ENCODE measurements around the gene SORBS2.
A peak's percentile ranks its signal among the peaks of the same experiment; 100 is the strongest.

The SORBS2 gene

DNA sequence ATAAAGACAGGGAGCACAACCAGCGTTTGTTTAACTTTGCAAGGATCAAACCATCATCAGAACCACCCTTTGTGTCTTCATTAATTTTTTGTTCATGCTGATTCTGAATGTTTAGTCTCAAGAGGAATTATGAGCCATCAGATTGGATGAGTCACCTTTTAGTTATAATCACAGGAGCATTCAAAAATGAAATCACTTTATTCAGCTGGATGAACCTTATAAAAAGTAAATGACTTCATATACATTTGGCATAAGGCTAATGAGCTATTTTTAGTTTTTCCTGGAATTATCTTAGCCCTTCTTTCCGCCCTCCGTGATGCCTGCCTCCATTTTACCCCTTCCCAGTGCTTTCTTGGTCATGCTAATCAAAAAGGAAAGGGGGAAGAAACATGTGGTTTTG, 103.6 kb downstream of the SORBS2 start:
- DNase-seq = peak; percentile 78

DNA sequence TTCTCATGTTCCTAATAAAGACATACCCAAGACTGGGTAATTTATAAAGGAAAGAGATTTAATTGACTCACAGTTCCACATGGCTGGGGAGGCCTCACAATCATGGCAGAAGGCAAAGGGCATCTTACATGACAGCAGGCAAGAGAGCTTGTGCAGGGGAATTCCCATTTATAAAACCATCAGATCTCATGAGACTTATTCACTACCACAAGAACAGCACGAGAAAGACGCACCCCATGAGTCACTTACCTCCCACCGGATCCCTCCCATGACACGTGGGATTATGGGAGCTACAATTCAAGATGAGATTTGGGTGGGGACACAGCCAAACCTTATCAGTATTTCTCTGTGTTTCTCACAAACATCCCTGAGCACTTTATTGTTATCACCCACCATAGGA, 104.4 kb downstream of the SORBS2 start:
- DNase-seq = peak; percentile 52

DNA sequence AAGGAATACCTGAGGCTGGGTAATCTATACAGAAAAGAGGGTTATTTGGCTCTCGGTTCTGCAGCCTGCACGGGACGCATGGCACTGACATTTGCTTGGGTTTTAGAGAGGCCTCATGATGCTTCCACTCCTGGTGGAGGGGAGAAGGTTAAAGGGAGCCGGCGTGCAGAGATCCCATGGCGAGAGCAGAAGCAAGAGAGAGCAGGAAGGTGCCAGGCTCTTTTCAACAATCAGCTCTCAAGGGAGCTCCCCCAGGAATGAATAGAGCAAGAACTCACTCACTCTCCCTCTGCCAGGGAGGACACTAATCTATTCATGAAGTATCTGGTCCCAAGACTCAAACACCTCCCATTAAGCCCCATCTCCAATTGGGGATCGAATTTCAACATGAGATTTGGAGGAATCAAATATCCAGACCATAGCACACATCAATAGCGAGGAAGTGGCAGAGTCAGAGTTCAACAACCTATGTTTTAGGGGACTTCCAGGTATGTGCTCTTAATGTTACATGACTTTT, 109.8 kb downstream of the SORBS2 start:
- no peak for DNase-seq

DNA sequence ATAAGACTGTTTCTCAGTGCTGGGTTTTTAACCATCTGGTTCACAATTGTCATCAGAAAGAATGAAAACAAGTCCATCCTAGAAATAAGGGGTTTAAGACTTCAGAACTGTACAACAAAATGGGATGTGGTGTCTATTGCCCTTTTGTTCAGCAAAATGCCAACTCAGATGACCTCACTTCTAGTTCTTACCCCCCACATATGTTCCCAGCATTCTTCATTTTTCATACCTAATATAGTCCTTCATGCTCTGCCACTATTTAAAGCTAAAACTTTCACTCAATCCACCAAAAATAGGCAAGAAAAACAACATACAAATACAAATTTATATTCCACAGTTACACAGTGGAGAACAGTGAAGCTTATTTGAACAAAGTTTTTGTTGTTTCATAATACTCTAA, 111.4 kb downstream of the SORBS2 start:
- DNase-seq = no peak

DNA sequence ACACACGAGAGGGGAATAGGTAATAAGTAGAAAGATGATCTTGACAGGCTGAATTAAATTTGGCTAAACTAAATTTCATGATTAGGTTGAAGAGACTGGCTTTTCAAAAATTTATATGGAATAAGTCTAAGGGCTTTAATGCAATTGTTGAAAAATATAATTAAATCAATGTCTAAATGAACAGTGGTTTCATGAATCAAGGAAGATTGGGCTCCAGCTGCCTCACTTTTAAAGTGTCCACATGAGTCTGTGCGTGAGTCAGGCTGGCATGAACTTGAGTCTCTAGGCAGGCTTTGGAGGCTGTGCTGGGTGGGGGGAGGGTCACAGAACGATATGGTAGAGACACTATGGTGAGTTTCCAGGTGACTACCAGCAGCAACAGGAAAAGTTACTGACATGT, 111.9 kb downstream of the SORBS2 start:
- DNase-seq = no peak

DNA sequence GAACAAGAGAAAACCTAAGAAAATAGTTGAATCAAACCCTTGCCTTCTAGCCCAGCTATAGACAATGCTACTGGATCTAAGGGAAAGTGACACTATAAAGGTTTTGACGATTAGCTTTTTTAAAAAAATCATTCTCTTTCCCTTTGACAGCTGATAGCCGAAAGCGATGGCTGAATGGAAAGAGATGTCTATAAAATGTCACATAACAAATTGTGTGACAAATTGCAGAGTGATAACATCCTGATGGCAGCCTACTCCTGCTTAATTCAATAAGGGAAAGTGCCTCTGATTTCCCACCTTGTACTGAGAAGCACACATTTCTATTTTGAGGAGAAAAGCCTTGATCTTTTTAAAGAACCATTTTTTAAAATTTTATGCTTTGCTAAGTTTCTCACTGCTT, 114.5 kb downstream of the SORBS2 start:
- no peak for DNase-seq

DNA sequence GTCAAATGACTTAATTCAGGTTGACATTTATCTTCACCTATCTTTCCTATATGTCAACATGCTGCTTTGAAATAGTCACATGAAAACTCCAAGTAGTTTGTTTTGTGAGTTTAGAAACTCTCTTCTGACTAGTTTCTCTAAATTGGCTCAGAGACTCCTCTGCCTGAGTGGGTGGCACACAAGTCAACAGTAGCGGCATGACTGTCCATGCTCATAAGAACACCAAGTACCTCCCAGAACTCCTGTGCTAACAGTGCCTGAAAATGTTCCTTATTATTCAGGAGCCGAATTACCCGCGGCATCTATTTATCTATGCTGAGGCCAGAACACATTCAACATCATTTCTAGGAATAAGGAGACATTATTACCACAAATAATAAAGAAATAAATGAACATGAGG, 116.3 kb downstream of the SORBS2 start:
- no peak for DNase-seq

DNA sequence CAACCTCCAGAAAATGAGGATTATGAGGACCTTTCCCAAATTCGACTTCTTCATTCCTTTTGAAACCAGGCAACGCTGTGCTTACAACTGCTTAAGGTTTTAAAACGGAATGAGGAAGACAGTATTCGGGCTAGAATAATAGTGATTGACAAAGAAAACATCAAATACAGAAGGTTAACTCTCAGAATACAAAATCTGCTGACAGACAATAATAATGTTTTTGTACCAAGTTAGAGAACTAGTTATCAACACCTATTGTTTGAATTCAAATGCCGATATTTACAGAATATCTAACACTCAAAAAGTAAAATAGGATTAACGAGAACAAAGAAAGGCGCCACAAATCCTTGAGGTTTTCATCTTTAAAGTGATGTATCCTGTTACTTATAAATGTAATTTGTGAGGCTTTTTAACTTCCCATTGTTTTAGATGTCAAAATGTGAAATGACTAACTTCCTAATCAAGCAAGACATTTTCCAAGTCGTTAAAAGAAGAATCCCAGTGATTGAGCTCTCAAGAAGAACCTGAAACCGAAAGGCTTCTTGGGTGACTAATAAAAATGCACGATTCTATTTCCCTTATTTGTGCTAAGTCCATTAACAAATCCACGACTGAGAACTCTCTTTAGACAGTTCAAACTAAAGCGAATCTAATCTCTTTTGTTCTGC, 118.3 kb downstream of the SORBS2 start:
- no peak for DNase-seq

DNA sequence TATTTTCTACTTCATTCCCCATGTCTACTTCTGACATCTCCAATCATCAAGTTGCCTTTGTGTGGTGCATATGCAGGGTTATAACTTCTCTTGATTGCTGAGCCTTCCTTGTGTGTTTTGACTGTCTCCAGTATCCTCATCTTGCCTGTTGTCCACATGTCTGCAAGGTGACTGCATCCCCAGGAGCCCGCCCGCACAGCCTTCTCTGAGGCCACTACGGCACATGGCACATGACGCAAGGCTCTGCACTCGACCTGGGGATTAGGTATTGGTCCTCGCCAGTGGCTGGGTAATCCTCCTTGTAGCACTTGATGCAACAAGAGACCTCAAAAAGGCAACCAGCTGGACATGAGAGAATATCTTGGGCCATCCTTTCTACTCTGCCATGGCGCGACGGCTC, 122.6 kb downstream of the SORBS2 start:
- no peak for DNase-seq

DNA sequence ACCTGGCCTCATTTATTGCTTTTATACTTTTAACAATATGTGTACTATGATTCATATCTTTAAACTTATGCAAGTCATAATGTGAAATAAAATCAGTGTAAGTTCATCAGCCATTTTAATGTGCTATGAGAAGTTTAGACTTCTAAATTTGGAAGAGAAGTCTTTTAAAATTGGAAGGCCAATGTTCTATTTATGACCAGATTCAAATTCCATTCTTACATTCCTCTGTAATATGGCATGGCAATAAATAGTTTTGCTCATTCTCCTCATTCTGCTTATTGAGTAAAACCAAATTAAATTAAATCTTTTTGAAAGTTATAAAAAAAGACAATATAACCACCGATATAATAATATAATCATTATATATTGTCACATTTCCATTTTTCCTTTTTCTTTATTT, 126.2 kb downstream of the SORBS2 start:
- peak; percentile 8 for DNase-seq

DNA sequence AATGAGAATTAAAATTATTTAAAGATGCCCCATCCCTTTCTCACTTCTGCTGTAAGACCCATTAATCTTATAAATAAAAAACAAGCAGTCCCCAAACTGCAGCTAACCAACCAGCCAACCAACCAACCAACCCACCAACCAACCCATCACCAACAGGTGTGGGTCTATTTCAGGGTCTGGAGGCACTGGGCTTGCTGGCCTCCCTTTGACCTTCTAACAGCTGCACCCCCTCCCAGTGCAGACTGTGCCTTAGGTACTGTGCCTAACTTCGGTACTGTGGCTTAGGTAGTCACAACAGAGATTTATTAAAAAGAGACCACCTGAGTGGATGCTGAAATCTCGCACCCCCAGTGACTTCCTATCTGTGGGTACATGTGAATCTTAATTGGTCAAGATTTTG, 128.1 kb downstream of the SORBS2 start:
- DNase-seq = no peak

DNA sequence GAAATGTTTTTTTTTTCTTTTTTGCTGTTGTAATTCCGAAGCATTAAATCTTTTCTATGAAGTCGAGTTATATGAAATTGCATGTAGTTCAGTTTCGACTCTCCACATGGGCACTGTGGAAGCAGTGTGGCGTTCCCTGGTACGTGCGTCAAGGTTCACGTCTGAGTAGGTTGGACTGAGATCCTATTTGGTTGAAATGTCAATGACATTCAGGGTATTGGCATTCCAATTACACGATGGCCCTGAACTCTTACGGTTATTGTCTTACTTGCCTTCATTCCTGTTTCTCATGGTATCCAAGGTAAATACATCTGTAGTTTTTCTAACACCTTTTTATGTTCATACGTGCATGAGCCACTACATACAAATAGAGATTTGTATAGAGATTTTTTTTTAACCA, 128.8 kb downstream of the SORBS2 start:
- DNase-seq = no peak

DNA sequence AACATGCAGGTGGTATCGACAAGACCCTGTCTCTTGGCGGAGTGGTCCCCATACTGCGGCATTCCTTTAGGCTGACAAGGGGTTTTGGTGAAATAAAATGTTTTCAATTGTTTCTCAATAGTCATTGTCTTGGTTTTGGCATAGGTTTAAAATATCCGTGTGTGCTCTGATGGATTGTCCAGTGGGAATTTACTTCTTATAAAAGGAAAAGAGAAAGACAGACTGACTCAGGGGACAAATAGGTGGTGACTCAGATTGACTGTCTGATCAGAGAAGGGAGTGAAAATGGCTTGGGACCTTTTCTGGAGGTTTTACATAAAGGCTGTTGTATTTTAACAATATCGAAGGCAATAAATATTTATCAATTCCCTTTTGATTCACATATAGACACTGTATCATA, 129.8 kb downstream of the SORBS2 start:
- peak; percentile 58 for DNase-seq

DNA sequence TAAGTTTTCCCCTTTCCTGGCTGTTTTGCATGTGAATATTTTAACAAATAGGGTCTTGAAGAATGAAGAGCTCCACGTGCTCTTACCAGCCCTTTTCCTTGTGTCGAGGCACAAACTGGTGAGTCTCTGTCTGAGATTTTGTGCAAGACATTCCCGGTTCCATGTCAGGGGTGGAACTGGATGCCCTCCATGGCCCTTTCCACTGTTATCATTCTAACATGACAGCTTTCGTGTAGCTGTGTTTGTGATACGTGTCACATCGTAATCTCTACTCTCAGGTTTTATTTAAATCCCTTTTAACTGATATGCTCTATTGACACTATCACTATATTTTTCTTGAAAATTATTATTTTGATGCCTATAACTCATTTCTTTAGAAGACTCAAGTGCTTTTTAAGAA, 130.4 kb downstream of the SORBS2 start:
- DNase-seq = no peak

DNA sequence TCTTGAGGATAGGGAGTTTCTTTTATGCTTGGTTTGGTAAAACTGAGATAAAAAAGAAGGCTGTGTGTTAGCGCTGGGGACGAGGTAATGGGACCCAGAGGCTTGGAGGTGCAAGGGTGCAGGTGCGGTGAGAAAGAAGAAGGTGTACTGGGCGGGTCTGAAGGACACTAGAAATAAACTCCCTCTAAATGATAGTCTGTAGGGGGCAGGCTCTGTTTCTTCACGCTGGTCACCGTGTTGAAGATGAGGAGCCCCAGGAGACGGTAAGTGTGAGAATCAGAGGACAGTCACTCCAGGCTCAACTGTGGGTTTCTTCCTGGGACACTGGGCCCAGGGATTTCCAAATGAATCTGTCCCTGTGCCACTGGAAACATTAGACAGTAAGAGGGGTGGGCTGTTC, 131.4 kb downstream of the SORBS2 start:
- no peak for DNase-seq

DNA sequence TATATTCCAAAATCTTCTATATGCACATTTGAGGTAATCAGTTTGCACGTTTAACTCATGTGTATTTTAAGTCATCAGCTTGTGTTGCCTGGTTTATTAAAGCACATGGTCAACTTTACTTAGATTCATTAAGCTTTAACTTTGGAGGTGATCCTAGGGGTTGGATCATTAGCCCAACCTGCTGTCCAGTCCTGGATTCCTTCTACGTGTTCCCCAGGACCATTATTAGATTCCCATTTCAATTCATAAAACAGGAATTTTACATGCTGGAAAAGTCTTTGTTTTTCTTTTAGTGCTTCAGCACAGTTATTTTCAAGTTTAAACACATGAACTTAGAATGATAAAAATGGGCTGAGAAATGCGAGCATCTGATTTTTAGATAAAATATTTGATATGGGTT, 132.5 kb downstream of the SORBS2 start:
- no peak for DNase-seq

DNA sequence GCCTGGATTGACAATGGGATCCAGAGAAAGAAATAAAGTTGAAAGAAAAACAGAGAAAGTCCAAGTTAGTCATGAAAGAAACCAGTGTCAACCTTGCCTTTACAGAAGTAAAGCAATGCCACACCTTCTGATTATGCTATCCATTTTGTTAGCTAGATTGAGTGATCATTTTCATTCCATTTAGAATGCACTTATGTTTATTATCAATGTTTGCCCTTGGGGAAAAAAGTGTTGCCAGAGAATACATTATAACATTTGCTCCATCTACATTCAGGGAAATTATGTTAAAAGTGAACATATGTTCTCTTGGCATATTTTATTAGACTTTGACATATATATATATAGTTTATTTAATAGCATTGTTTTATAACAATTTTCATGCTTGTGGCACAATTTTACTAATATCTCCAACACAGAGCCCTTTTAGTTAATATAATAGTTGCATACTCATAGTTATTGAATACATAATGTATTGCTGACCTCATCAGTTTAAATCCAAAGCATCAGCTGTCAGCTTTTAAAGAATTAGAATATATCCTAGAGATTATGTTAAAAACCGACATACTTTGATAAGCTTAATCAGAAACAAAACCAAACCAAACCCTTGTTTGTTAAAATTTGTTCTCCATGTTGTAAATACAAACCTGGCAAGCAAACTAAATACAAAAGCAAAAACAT, 134.2 kb downstream of the SORBS2 start:
- DNase-seq = no peak

DNA sequence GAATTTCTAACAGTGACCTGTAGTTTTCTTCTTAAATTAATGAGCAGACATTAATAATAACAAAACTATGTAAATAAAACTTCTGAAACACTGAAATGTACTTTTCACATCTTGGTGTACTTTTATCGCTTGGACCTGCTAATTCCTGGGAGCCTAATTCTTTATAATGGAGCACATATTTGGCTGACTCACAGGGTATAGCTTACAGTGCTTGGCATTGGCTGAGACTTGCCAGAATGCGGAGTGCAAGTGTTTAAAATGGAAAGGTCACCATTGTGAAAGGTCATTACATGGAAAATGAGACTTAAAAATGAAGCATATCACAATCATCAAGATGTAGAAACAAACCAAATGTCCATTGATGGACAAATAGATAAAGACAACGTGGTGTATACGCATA, 139.4 kb downstream of the SORBS2 start:
- DNase-seq = no peak

DNA sequence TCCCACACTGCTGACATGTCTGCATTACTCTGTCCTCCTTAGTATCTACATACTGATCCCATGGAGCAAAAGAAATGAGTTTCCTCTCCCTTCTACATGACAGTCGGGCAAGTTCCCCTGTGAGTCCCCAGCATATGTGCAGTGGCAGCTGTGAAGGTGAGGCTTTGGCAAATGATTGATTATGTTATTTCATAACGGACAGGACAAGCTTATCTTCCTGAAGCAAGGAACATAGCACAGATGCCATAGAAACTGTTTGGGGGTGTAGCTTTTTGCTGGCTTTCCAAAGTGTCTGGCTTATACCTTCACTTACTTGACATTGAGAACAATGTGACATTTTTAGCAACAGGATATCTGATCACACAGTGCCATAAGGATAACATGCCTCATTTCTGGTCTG, 139.8 kb downstream of the SORBS2 start:
- no peak for DNase-seq

DNA sequence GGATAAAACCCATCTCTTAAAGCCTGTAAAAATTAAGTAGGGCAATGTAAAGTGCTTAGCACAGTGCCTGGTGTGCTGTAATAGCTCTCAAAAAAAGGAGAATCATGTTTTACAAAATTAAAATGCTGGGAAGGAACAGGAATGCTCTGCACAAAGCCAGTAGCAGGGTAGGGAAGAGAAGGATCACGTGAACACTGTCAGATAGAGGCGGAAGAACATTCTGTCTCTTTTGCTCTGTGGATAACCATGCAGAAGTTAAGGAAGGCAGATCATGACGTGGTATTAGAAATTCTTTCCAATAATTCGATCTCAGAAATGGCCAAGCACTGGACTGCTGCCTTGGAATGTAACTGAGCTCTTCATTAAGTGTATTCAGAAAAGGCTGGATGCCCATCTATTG, 140.5 kb downstream of the SORBS2 start:
- DNase-seq = no peak

DNA sequence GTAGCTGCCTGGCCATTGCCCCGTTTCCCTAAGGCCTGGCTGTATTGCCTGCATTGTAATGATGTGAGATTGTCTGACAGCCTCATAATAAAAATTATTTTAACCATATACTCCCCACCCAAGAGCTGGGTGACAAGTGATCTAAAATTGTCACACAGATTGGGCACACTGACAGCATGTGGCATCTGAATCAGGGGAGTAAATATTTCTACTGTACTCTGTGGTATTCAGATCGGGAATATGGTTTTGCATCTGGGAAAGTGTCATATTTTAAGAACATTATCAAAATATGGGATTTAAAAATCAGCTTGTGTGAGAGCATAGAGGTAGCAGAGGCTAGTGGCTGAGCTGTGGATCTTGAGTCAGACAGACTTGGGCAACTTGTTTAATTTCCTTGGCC, 140.9 kb downstream of the SORBS2 start:
- DNase-seq = no peak

DNA sequence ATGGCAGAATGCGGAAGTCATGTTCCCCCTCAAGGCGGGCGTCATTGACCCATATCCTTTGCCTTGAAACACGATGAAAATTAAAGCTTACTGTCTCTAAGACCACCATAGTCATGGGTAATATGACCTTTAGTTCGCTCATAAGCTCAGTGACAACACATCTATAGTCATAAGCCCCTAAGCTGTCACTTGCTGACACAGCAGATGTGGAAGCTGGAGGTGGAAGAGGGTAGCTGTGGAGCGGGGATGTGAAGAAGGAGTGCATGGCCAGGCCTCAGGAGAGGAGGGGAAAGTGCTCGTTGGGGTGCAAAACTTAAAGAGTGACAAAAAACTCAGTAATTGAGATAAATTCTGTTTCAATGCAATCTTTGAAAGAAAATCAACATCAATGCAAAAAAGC, 142.7 kb downstream of the SORBS2 start:
- no peak for DNase-seq

DNA sequence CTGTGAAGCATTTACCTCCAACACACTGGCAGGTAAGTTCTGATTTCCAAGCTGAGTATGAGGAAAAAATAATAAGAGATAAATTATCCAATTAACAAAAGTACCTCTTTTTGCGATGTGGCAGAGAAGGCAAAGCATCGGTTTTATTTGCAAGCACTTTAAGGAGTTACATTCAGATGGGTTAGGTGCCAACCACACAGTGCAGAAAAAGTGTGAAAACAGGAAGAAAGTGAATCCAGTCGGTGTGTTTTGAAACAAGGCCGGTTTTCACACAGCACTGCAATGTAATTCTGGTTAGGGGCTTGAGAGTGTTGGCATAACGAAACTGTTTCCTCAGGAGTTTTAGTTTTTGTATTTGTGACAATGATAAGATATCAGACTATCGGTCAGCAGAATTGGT, 145.8 kb downstream of the SORBS2 start:
- DNase-seq = no peak

DNA sequence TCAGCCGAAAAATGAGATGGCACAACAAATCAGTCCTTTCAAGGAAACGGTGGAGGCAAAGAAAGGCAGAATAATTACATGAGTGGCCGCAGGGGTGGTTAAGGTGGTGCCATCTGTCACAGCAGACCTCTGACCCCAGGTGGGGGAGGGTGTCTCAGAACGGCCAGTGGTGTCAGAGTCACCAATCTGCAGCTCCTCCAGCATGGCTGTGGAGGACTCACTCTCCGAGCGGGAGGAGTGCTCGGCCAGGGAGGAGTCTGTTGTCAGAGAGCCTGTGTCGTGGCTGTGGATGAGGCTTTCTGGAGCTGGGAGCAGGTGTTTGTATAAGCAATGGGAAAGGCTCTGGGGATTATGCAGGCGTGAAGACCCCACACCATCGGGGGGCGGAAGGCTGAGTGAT, 146.3 kb downstream of the SORBS2 start:
- no peak for DNase-seq

DNA sequence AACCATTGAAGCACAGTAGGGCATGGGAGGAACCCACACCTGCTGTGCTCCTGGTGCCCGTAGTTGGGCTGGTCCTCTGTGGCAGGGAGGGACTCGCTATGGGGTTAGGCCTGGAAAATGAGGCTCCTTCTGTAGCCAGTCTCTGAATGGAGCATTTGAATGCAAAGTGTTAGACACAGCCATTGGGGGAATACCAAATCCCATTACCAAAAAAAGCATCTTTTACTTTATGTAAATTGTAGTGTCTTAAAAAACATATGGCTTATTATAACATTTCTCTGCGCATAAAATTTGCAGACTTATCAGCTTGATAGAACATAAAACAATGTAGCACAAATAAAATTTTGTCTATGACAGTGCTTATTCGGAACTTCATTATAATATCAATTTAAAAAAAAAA, 147.5 kb downstream of the SORBS2 start:
- no peak for DNase-seq
